ENCODE results near the gene ERBB4. TPM values are rescaled to one million over a fixed set of nuclear protein-coding genes. Genes with fewer than 3 reads are reported as not detected.

The ERBB4 gene
- total RNA-seq, 1 donor from 2014 or later: 9.9 TPM

DNA sequence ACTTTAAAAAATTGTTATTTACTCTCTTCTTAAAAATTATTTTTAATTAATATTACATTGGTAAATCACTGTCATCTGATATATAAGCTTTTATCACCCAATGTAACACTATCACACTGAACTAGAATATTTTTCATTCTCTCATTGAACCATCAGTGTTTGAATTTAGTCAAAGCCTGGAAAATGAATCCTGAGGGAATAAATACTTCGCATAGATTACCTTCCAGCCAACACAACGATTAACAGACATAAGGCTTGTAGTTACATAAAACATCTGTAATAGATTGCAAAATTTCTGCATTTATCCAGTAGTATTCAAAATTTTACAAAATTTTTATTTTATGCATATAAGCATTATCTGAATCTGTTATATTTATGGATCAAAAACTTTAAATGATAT is 314.9 kb downstream of the ERBB4 start:
- no peak for DNase-seq (ENCODE audit: extremely low spot score, unreplicated experiment)
- TF ChIP-seq, protein P1, sequence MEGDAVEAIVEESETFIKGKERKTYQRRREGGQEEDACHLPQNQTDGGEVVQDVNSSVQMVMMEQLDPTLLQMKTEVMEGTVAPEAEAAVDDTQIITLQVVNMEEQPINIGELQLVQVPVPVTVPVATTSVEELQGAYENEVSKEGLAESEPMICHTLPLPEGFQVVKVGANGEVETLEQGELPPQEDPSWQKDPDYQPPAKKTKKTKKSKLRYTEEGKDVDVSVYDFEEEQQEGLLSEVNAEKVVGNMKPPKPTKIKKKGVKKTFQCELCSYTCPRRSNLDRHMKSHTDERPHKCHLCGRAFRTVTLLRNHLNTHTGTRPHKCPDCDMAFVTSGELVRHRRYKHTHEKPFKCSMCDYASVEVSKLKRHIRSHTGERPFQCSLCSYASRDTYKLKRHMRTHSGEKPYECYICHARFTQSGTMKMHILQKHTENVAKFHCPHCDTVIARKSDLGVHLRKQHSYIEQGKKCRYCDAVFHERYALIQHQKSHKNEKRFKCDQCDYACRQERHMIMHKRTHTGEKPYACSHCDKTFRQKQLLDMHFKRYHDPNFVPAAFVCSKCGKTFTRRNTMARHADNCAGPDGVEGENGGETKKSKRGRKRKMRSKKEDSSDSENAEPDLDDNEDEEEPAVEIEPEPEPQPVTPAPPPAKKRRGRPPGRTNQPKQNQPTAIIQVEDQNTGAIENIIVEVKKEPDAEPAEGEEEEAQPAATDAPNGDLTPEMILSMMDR (conservative IDR thresholded peaks at IDR 0.05): no peak
- Mint-ChIP-seq H3K36me3 (no peaks in the 10 kb centered on the region), H3K9me3 (no peaks in the 10 kb centered on the region), H3K4me1 (ENCODE audit: unreplicated experiment) (no peaks in the 10 kb centered on the region), H3K27ac (no peak overlapping the region), H3K4me3 (no peak overlapping the region), H3K27me3 (no peaks in the 10 kb centered on the region)

DNA sequence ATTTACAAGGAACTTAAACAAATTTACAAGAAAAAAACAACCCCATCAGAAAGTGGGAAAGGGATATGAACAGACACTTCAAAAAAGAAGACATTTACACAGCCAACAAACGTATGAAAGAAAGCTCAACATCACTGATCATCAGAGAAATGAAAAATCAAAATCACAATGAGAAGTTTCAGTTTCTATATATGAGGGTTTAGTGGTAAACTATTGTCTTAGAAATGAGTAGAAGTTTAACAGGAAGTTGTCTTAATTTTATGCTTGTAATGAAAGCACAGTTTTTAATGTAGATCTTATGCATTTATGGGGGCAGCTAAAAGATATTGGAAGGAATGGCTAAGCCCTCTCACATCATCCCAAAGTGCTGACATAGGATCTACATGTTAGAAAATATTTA is 325.4 kb downstream of the ERBB4 start:
- H3K27ac Mint-ChIP-seq: no peak overlapping the region
- no peaks in the 10 kb centered on the region for H3K4me1 Mint-ChIP-seq (ENCODE audit: unreplicated experiment)
- no peaks in the 10 kb centered on the region for H3K27me3 Mint-ChIP-seq
- no peaks in the 10 kb centered on the region for H3K9me3 Mint-ChIP-seq
- TF ChIP-seq, protein P1 (conservative IDR thresholded peaks at IDR 0.05): no peak
- no peaks in the 10 kb centered on the region for H3K36me3 Mint-ChIP-seq
- H3K4me3 Mint-ChIP-seq: no peak overlapping the region
- DNase-seq (ENCODE audit: extremely low spot score, unreplicated experiment): no peak

DNA sequence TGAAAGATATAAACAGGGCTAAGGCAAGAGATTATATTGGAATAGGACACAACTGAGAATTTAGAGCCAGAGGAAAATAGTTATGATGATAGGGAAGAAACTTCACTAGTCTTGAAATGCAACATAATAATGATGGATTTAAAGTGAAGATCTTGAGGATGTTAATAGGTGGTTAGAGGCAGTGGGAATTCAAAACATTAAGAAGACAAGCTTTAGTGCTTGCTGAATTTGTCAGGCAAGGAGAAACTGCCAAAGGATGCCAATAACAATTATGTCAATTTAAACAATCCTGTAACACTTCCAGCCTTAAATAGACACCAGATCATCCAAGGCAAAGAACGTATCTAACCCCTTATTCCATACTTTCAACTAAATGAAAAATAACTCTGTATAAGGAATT is 330.1 kb downstream of the ERBB4 start:
- H3K9me3 Mint-ChIP-seq: no peaks in the 10 kb centered on the region
- no peak overlapping the region for H3K27ac Mint-ChIP-seq
- no peak overlapping the region for H3K4me3 Mint-ChIP-seq
- TF ChIP-seq, protein P1 (conservative IDR thresholded peaks at IDR 0.05): no peak
- DNase-seq (ENCODE audit: extremely low spot score, unreplicated experiment): no peak
- no peaks in the 10 kb centered on the region for H3K36me3 Mint-ChIP-seq
- no peaks in the 10 kb centered on the region for H3K27me3 Mint-ChIP-seq
- no peaks in the 10 kb centered on the region for H3K4me1 Mint-ChIP-seq (ENCODE audit: unreplicated experiment)

DNA sequence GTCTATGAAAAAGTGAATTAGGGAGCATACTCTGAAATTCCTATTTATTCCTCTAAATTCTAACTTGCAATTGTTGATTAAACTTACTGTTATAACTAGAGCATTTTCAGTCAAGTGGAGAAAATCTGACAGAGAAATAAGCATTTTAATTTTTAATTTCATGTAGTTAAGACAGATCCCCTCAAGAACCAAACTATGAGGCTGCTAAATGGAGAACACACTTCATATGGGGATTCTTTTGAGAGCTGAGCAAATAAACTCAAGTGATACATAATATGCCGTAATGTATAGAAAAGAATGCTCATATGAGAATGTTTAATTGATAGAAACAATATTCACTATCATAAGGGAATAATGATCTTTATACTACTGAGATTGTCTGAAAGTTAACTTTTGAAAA is 340.8 kb downstream of the ERBB4 start:
- no peak for DNase-seq (ENCODE audit: extremely low spot score, unreplicated experiment)
- H3K27me3 Mint-ChIP-seq: no peaks in the 10 kb centered on the region
- TF ChIP-seq, protein P1 (conservative IDR thresholded peaks at IDR 0.05): no peak
- no peaks in the 10 kb centered on the region for H3K9me3 Mint-ChIP-seq
- no peak overlapping the region for H3K4me3 Mint-ChIP-seq
- H3K36me3 Mint-ChIP-seq: no peaks in the 10 kb centered on the region
- H3K4me1 Mint-ChIP-seq (ENCODE audit: unreplicated experiment): no peaks in the 10 kb centered on the region
- H3K27ac Mint-ChIP-seq: no peak overlapping the region

DNA sequence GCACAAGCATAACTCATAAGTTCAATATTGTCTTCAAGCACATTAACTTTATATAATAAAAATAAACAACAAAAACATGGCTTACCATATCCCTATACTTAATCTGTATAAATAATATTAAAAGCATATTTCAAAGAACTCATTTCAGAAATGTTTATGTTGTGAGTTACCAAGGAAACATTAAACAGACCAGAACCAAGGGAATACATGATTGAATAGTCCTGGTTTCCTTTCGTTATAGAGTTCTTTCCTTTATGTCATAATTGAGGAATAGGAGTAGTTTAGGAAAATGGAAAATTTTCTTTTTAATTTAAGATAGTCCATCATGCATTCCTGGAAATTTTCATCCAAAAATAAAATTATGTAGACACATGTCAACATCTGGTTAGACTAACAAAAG is 343.0 kb downstream of the ERBB4 start:
- no peaks in the 10 kb centered on the region for H3K9me3 Mint-ChIP-seq

More for the DNA sequence above, 343.0 kb downstream of the ERBB4 start:
- DNase-seq (ENCODE audit: extremely low spot score, unreplicated experiment): no peak
- H3K4me3 Mint-ChIP-seq: no peak overlapping the region
- H3K27me3 Mint-ChIP-seq: no peaks in the 10 kb centered on the region
- H3K4me1 Mint-ChIP-seq (ENCODE audit: unreplicated experiment): no peaks in the 10 kb centered on the region
- no peaks in the 10 kb centered on the region for H3K36me3 Mint-ChIP-seq
- H3K27ac Mint-ChIP-seq: no peak overlapping the region
- TF ChIP-seq, protein P1 (conservative IDR thresholded peaks at IDR 0.05): no peak

Measured in type B pancreatic cell (in vitro differentiated cells).